CD8-positive, alpha-beta memory T cell (primary cell): ENCODE measurements around the gene HIGD1B. TPM values are rescaled to one million over a fixed set of nuclear protein-coding genes. Genes with fewer than 3 reads are reported as not detected.

ENCODE experiments used
- CTCF ChIA-PET: fragments of 350-600 bp; sonication (Branson Sonifier 250); formaldehyde crosslinking; loops from one replicate; lab custom pipeline; 2021; ENCODE audit warnings: antibody characterized with exemption; lab: Charles Lee
- POLR2A ChIA-PET: fragments of 350-600 bp; sonication (Branson Sonifier 250); formaldehyde crosslinking; loops from one replicate; lab custom pipeline; 2021; ENCODE audit warnings: antibody characterized with exemption; lab: Charles Lee
- DNase-seq, 5 donors: peaks; one replicate each; pipeline versions ENCODE4 v3.0.0 to v3.0.0-alpha.2; 2020 to 2022; ENCODE audit warnings: mixed read lengths in 1 of 5
- H3K27ac ChIP-seq: one replicate; pipeline ENCODE4 v1.7.0; 2013; ENCODE audit warnings: low read depth, mild to moderate bottlenecking, low read length, moderate library complexity
- H3K27me3 ChIP-seq: 2 replicates; pipeline ENCODE4 v1.7.0; 2013; ENCODE audit warnings: low read length, mild to moderate bottlenecking; ENCODE audit not compliant: insufficient read depth, poor library complexity, severe bottlenecking
- H3K36me3 ChIP-seq: 2 replicates; pipeline ENCODE4 v1.7.0; 2013; ENCODE audit warnings: mild to moderate bottlenecking, low read length, moderate library complexity; ENCODE audit not compliant: insufficient read depth
- H3K4me1 ChIP-seq: 2 replicates; pipeline ENCODE4 v1.7.0; 2013; ENCODE audit warnings: mild to moderate bottlenecking, low read length, moderate library complexity; ENCODE audit not compliant: insufficient read depth
- H3K4me3 ChIP-seq: 2 replicates; pipeline ENCODE4 v1.7.0; 2013; ENCODE audit warnings: mild to moderate bottlenecking, low read length
- H3K9me3 ChIP-seq: 2 replicates; pipeline ENCODE4 v1.7.0; 2013; ENCODE audit warnings: mild to moderate bottlenecking, low read length
- H3K27ac Mint-ChIP-seq, 8 donors: one replicate each; pipeline ENCODE4 v1.8.0; 2020 to 2021; ENCODE audit warnings: mixed read lengths in 8 of 8, mild to moderate bottlenecking in 6 of 8, inconsistent platforms in 3 of 8, moderate library complexity in 3 of 8
- H3K27me3 Mint-ChIP-seq, 2 donors: one replicate each; pipeline ENCODE4 v1.8.0; 2020 to 2021; ENCODE audit warnings: mixed read lengths in 2 of 2, mild to moderate bottlenecking in 1 of 2, moderate library complexity in 1 of 2
- H3K36me3 Mint-ChIP-seq, 3 donors: one replicate each; pipeline ENCODE4 v1.8.0; 2020 to 2021; ENCODE audit warnings: mixed read lengths in 3 of 3, inconsistent platforms in 1 of 3, mild to moderate bottlenecking in 1 of 3
- H3K4me1 Mint-ChIP-seq, 3 donors: one replicate each; pipeline ENCODE4 v1.8.0; 2020 to 2021; ENCODE audit warnings: mixed read lengths in 3 of 3, inconsistent platforms in 1 of 3, mild to moderate bottlenecking in 1 of 3
- H3K4me3 Mint-ChIP-seq, 7 donors: one replicate each; pipeline ENCODE4 v1.8.0; 2020 to 2021; ENCODE audit warnings: mixed read lengths in 7 of 7, mild to moderate bottlenecking in 6 of 7, moderate library complexity in 4 of 7, inconsistent platforms in 2 of 7
- H3K9me3 Mint-ChIP-seq, 5 donors: one replicate each; pipeline ENCODE4 v1.8.0; 2020 to 2022; ENCODE audit warnings: mixed read lengths in 5 of 5, mild to moderate bottlenecking in 3 of 5, moderate library complexity in 2 of 5, inconsistent platforms in 1 of 5
- polyA plus RNA-seq: library from polyadenylated mRNA; unstranded; fragments of 300-500 nt; fragmentation: Illumina TruSeq; gene quantifications from one replicate; pipeline ENCODE4 v1.2.3, GENCODE V29; 2021
- total RNA-seq, 2 experiments: library from RNA; stranded (reverse); gene quantifications; one replicate each; pipeline ENCODE4 v1.2.3, GENCODE V29; 2021

The HIGD1B gene
- total and polyA plus RNA-seq, 3 experiments from 2014 or later: 0.56 TPM; not detected in 2

DNA sequence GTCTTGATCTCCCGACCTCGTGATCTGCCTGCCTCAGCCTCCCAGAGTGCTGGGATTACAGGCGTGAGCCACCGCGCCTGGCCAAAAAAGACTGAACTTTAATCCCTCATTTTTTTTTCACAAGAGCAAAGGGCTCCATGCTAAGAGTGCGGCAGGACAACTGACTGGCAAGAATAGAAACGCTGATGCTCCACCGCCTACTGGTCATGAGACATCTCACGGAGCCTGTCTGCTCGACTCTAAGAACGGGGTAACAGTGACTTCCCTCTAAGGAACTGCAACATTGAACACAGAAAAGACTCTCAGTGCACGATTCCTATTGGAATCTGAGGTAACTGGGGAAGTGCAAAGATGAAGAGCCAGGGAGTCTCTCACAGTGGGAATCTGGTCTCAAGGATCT is 23.9 kb downstream of the HIGD1B start:
- Histone ChIP-seq H3K4me3 (no peak overlapping the region), H3K27me3 (no peaks in the 10 kb centered on the region), H3K4me1 (no peaks in the 10 kb centered on the region), H3K9me3 (no peaks in the 10 kb centered on the region), H3K36me3 (peaks cover 67% of the 10 kb centered on the region), H3K27ac (no peak overlapping the region)
- no peaks in the 10 kb centered on the region for H3K27me3 Mint-ChIP-seq
- H3K4me3 Mint-ChIP-seq: no peak overlapping the region
- ChIA-PET POLR2A (no interaction called here), CTCF (interaction anchor here (1.4 kb wide), 1 partner anchor 96 kb away, joined by 3 read pairs; no protein-coding TSS in a partner anchor)
- H3K4me1 Mint-ChIP-seq: no peaks in the 10 kb centered on the region
- peaks cover 4 to 82% (median 25%) of the 10 kb centered on the region in 3 donors for H3K36me3 Mint-ChIP-seq
- no peak for DNase-seq
- H3K9me3 Mint-ChIP-seq: no peaks in the 10 kb centered on the region
- H3K27ac Mint-ChIP-seq: peak overlapping the region in 2 of 8 donors; percentile 8 to 43

DNA sequence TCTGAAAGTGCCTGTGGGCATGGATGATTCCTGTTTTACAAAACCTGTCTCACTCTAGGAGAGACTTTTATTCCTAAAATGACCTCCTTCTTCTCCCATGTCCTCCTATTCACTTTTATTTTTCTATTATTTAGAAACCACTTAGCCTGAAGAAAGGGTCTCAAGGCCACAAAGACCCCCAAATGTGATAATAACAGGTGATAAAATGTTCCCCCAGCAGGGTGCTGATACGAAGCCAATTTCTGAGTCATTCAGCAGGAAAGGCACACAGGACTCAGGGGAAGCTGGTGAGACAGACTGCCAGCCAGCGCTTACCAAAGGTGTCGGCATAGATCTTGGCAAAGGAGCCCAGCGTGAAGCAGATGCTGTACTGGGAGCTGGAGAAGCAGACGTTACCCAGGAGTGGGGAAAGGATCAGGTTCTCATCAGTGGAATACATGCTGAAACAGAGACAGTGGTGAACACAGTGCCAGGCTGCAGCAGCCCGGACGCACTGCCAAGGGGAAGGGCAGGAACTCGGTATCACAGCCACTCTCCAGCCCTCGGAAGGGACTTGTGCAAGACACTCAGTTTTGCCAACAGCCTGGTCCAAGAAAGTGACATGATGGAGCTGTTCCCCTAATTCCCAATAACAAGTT is 24.6 kb downstream of the HIGD1B start:
- H3K36me3 Mint-ChIP-seq: peaks cover 4 to 81% (median 28%) of the 10 kb centered on the region in 3 donors
- CTCF ChIA-PET: no interaction called here
- H3K27ac Mint-ChIP-seq: peak overlapping the region in 1 of 8 donors; percentile 32
- no peaks in the 10 kb centered on the region for H3K27me3 ChIP-seq
- no peak overlapping the region for H3K4me3 Mint-ChIP-seq
- H3K4me1 ChIP-seq: no peaks in the 10 kb centered on the region
- DNase-seq: no peak
- no peak overlapping the region for H3K27ac ChIP-seq
- H3K27me3 Mint-ChIP-seq: no peaks in the 10 kb centered on the region
- no peaks in the 10 kb centered on the region for H3K9me3 ChIP-seq
- H3K36me3 ChIP-seq: peaks cover 65% of the 10 kb centered on the region
- no peak overlapping the region for H3K4me3 ChIP-seq
- no peaks in the 10 kb centered on the region for H3K9me3 Mint-ChIP-seq
- POLR2A ChIA-PET: no interaction called here
- H3K4me1 Mint-ChIP-seq: no peaks in the 10 kb centered on the region

DNA sequence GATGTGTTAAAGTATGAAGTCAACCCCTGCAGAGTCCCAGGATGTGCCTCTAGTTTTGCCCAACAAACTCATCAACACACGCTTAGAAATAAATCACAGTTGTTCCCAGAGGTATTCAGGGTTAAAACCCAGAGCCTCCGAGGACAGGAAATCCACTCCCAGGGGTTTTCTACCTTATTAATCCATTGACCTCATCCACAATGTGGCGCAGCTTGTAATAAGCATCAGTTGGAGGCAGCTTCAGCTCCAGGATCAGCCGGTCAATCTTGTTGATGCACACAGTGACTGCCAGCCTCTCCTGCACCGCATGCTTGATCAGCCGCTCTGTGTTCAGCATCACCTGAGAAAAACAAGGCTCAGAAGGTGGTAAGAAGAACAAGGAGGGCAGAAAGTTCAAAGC is 28.1 kb downstream of the HIGD1B start:
- Histone ChIP-seq H3K36me3 (peaks cover 65% of the 10 kb centered on the region), H3K4me3 (no peak overlapping the region), H3K27me3 (no peaks in the 10 kb centered on the region), H3K9me3 (no peaks in the 10 kb centered on the region), H3K4me1 (no peaks in the 10 kb centered on the region), H3K27ac (no peak overlapping the region)
- DNase-seq: no peak
- H3K27ac Mint-ChIP-seq: no peak overlapping the region
- peaks cover 12 to 80% (median 27%) of the 10 kb centered on the region in 3 donors for H3K36me3 Mint-ChIP-seq
- peaks cover 0 to 3% (median 2%) of the 10 kb centered on the region in 3 donors for H3K4me1 Mint-ChIP-seq
- POLR2A ChIA-PET: no interaction called here
- no peak overlapping the region for H3K4me3 Mint-ChIP-seq
- no peaks in the 10 kb centered on the region for H3K9me3 Mint-ChIP-seq
- CTCF ChIA-PET: no interaction called here
- H3K27me3 Mint-ChIP-seq: no peaks in the 10 kb centered on the region

DNA sequence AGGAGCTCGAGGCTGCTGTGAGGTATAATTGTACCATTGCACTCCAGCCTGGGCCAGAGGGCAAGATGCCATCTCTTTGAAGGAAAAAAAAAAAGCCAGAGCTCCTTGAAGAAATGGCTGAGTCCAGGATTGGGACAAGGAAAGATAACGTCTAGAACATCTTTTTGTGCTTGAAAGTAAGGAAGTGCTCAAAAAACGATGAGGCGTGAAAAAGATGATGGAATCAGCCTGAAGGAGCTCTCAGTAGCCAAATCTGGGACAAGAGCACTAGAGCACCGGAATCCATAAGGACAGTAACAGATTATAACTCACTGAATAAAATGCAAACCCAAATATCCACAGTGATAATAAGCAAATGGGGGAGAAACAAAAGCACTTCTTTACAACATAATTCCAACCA is 29.4 kb downstream of the HIGD1B start:
- H3K9me3 Mint-ChIP-seq: no peaks in the 10 kb centered on the region

DNA sequence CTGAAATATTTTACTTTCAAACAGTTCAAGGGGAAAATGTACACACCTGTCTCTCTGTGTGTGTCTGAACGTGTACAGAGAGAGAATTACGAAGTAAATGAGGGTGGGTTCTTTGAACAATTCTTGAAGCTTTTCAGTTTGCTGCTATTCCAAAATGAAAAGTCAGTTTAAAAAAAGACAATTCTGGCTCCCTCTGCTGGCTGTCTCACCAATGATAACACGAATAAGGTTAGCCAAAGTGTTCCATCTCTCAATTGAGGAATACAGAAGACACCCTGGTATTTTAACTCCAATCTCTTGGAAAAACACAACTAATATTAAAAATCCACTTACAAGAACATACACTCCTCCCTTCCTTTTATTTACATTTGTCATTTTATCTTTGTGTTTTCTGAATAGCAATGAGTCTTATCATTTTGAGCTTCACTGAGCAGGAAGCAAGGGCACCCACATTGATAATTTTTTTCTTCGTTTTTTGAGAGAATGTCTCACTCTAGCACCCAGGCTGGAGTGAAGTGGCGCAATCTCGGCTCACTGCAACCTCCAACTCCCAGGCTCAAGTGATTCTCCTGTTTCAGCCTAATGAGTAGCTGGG is 31.0 kb downstream of the HIGD1B start:
- H3K27ac Mint-ChIP-seq: peak overlapping the region in 2 of 8 donors; percentile 2 to 65
- H3K27me3 ChIP-seq: no peaks in the 10 kb centered on the region
- no peaks in the 10 kb centered on the region for H3K9me3 ChIP-seq
- DNase-seq: peak in 1 of 5 donors; percentile 13
- peaks cover 72% of the 10 kb centered on the region for H3K36me3 ChIP-seq
- no peak overlapping the region for H3K4me3 Mint-ChIP-seq
- ChIA-PET CTCF (interaction anchor here (1.0 to 3.0 kb wide), 2 partner anchors 13 to 104 kb away, joined by 3 to 17 read pairs; no protein-coding TSS in a partner anchor), POLR2A (no interaction called here)
- peaks cover 0 to 4% (median 3%) of the 10 kb centered on the region in 3 donors for H3K4me1 Mint-ChIP-seq
- no peak overlapping the region for H3K27ac ChIP-seq
- no peak overlapping the region for H3K4me3 ChIP-seq
- H3K9me3 Mint-ChIP-seq: no peaks in the 10 kb centered on the region
- peaks cover 23 to 85% (median 29%) of the 10 kb centered on the region in 3 donors for H3K36me3 Mint-ChIP-seq
- H3K27me3 Mint-ChIP-seq: no peaks in the 10 kb centered on the region
- H3K4me1 ChIP-seq: no peaks in the 10 kb centered on the region

More for the DNA sequence above, 29.4 kb downstream of the HIGD1B start:
- no peak overlapping the region for H3K4me3 ChIP-seq
- peaks cover 69% of the 10 kb centered on the region for H3K36me3 ChIP-seq
- DNase-seq: no peak
- peaks cover 0 to 3% (median 2%) of the 10 kb centered on the region in 3 donors for H3K4me1 Mint-ChIP-seq
- no peak overlapping the region for H3K27ac Mint-ChIP-seq
- H3K4me1 ChIP-seq: no peaks in the 10 kb centered on the region
- H3K27me3 Mint-ChIP-seq: no peaks in the 10 kb centered on the region
- H3K27me3 ChIP-seq: no peaks in the 10 kb centered on the region
- H3K9me3 ChIP-seq: no peaks in the 10 kb centered on the region
- no peak overlapping the region for H3K4me3 Mint-ChIP-seq
- ChIA-PET CTCF (interaction anchor here (0.7 to 3.0 kb wide), 5 partner anchors 10 to 344 kb away, joined by 3 to 17 read pairs (median 5); no protein-coding TSS in a partner anchor), POLR2A (no interaction called here)
- H3K36me3 Mint-ChIP-seq: peaks cover 12 to 83% (median 21%) of the 10 kb centered on the region in 3 donors
- no peak overlapping the region for H3K27ac ChIP-seq

DNA sequence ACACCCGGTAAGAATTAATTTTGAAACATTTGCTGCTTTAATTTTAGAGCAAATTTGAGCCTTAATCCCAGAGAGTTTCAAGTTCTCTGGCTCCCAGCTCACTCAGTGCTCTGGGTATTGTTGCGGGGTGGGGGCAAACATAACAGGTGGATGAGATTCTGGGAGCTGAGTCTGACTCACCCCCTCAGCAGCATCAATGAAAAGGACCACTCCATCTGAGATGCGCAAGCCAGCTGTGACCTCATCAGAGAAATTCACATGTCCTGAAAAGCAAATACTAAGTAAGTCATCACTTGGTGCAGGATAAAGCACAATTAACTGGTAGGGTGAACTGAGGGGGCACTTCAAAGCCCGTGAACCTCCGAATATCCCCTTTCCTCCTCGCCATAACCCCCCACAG is 31.7 kb downstream of the HIGD1B start:
- Mint-ChIP-seq H3K4me1 (peaks cover 0 to 4% (median 3%) of the 10 kb centered on the region in 3 donors), H3K27me3 (no peaks in the 10 kb centered on the region), H3K4me3 (no peak overlapping the region), H3K36me3 (peaks cover 20 to 83% (median 27%) of the 10 kb centered on the region in 3 donors), H3K9me3 (no peaks in the 10 kb centered on the region), H3K27ac (peak overlapping the region in 1 of 8 donors; percentile 76)
- Histone ChIP-seq H3K4me1 (no peaks in the 10 kb centered on the region), H3K9me3 (no peaks in the 10 kb centered on the region), H3K36me3 (peaks cover 72% of the 10 kb centered on the region), H3K27ac (no peak overlapping the region), H3K27me3 (no peaks in the 10 kb centered on the region), H3K4me3 (no peak overlapping the region)
- POLR2A ChIA-PET: interaction anchor here (0.7 kb wide), 1 partner anchor 19 kb away, joined by 3 read pairs; no protein-coding TSS in a partner anchor
- CTCF ChIA-PET: interaction anchor here (1.0 to 3.0 kb wide), 2 partner anchors 14 to 105 kb away, joined by 3 to 17 read pairs; no protein-coding TSS in a partner anchor
- no peak for DNase-seq

DNA sequence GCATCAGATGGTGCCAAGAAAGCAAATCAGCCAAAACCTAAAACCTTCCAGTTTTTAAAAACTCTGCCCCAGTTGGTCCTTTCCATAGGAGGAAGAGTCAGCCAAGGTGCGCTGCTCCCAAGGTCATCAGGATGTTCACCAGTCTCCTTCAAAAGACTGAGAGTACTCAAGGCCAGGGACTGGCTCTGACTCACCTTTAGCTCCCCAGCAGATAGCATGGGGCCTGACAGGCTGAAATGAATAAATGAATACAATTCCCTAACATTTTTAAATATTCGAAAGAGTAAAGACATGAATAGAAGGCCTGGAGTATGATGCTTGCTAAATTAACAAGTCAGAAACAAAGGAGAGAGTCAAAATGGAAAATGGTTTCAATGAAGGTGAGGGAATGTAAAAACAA is 32.4 kb downstream of the HIGD1B start:
- POLR2A ChIA-PET: no interaction called here

DNA sequence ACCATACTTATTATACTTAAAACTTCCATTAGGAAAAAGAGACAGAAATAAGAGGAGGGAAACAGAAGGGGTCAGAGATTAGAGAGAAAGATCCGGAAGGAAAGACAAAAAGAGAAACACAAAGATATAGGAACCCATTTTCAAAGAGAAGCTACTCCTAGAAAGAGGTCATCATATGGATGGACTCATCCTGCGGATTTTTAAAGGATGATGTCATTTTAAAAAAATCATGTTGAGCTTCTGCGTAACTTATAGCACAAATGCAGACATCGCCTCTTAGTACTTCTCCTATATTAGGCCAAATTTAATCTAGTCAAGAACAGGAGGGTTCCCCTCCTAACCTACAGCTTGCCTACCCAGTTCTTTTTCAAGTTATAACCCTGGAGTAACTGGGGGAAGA is 33.5 kb downstream of the HIGD1B start:
- Histone ChIP-seq H3K9me3 (no peaks in the 10 kb centered on the region), H3K27ac (no peak overlapping the region), H3K27me3 (no peaks in the 10 kb centered on the region), H3K4me3 (no peak overlapping the region), H3K4me1 (no peaks in the 10 kb centered on the region), H3K36me3 (peaks cover 78% of the 10 kb centered on the region)
- Mint-ChIP-seq H3K36me3 (peaks cover 19 to 83% (median 27%) of the 10 kb centered on the region in 3 donors), H3K27ac (no peak overlapping the region), H3K27me3 (no peaks in the 10 kb centered on the region), H3K4me3 (no peak overlapping the region), H3K4me1 (peaks cover 0 to 4% (median 3%) of the 10 kb centered on the region in 3 donors), H3K9me3 (no peaks in the 10 kb centered on the region)
- ChIA-PET POLR2A (no interaction called here), CTCF (interaction anchor here (1.4 to 1.9 kb wide), 2 partner anchors 12 to 106 kb away, joined by 3 to 4 read pairs; no protein-coding TSS in a partner anchor)
- DNase-seq: no peak

More for the DNA sequence above, 32.4 kb downstream of the HIGD1B start:
- Mint-ChIP-seq H3K27ac (no peak overlapping the region), H3K4me3 (no peak overlapping the region), H3K27me3 (no peaks in the 10 kb centered on the region), H3K9me3 (no peaks in the 10 kb centered on the region), H3K4me1 (peaks cover 0 to 4% (median 3%) of the 10 kb centered on the region in 3 donors), H3K36me3 (peaks cover 19 to 85% (median 30%) of the 10 kb centered on the region in 3 donors)
- Histone ChIP-seq H3K27me3 (no peaks in the 10 kb centered on the region), H3K27ac (no peak overlapping the region), H3K4me3 (no peak overlapping the region), H3K36me3 (peaks cover 74% of the 10 kb centered on the region), H3K4me1 (no peaks in the 10 kb centered on the region), H3K9me3 (no peaks in the 10 kb centered on the region)
- no peak for DNase-seq
- CTCF ChIA-PET: interaction anchor here (1.9 kb wide), 1 partner anchor 105 kb away, joined by 4 read pairs; no protein-coding TSS in a partner anchor
